A549 (cell line): Measurements from ENCODE around the gene RNU5D-1. TPM values are rescaled to one million over a fixed set of nuclear protein-coding genes. Genes with fewer than 3 reads are reported as not detected.

Source experiments
- CBX2 ChIP-seq: fragments of 200-600 bp; sonication (generic); IDR thresholded peaks from 2 replicates; pipeline ENCODE4 v1.6.1; 2016; ENCODE audit warnings: low read depth, mild to moderate bottlenecking, borderline replicate concordance
- CBX8 ChIP-seq: fragments of 200-600 bp; sonication (generic); IDR thresholded peaks from 2 replicates; pipeline ENCODE4 v1.6.1; 2016
- CHD4 ChIP-seq: fragments of 200-600 bp; sonication (generic); IDR thresholded peaks from 2 replicates; pipeline ENCODE4 v1.6.1; 2016; ENCODE audit warnings: antibody characterized with exemption, mild to moderate bottlenecking, borderline replicate concordance
- EP300 ChIP-seq, 2 experiments: fragments of >200 bp; sonication (Bioruptor Twin); formaldehyde crosslinking; IDR thresholded peaks; 2 replicates in 1 of 2; 3 replicates in 1 of 2; pipeline ENCODE4 v1.6.1; 2016 to 2017
- FOSB ChIP-seq: fragments of 250-450 bp; sonication (Bioruptor Pico); IDR thresholded peaks from 2 replicates; pipeline ENCODE4 v1.5.0; 2020; ENCODE audit warnings: mild to moderate bottlenecking, moderate library complexity
- GATA3 ChIP-seq: IDR thresholded peaks from 2 replicates; pipeline ENCODE4 v1.6.1; 2012; ENCODE audit warnings: borderline replicate concordance
- HDAC2 ChIP-seq: fragments of 200-600 bp; sonication (generic); IDR thresholded peaks from 2 replicates; pipeline ENCODE4 v1.6.1; 2016
- HEYL ChIP-seq: fragments of 250-450 bp; sonication (Bioruptor Pico); IDR thresholded peaks from 2 replicates; pipeline ENCODE4 v1.8.0; 2021; ENCODE audit warnings: mild to moderate bottlenecking, moderate library complexity
- HOXB13 ChIP-seq: fragments of 250-450 bp; sonication (Bioruptor Pico); IDR thresholded peaks from 2 replicates; pipeline ENCODE4 v1.5.0; 2020; ENCODE audit warnings: low read depth, mild to moderate bottlenecking, moderate library complexity
- JUN ChIP-seq, 2 experiments: fragments of >200 bp; sonication (Bioruptor Twin); formaldehyde crosslinking; IDR thresholded peaks; 2 replicates in 1 of 2; 3 replicates in 1 of 2; pipeline ENCODE4 v1.6.1; 2016 to 2017
- MYC ChIP-seq: IDR thresholded peaks from 2 replicates; pipeline ENCODE4 v1.6.1; 2012; ENCODE audit warnings: mild to moderate bottlenecking, inconsistent platforms, low read length, improper control_type of control experiment, borderline replicate concordance
- PHF8 ChIP-seq: fragments of 200-600 bp; sonication (generic); IDR thresholded peaks from 2 replicates; pipeline ENCODE4 v1.6.1; 2016; ENCODE audit warnings: low read depth, mild to moderate bottlenecking, antibody characterized with exemption, moderate library complexity, borderline replicate concordance
- POLR2AphosphoS2 ChIP-seq: conservative IDR thresholded peaks from 2 replicates; pipeline ENCODE4 v1.6.1; 2012; ENCODE audit warnings: low read length, improper control_type of control experiment, inconsistent platforms
- RNF2 ChIP-seq: fragments of 200-600 bp; sonication (generic); IDR thresholded peaks from 2 replicates; pipeline ENCODE4 v1.6.1; 2016; ENCODE audit warnings: low read depth, mild to moderate bottlenecking, antibody characterized with exemption, moderate library complexity, borderline replicate concordance
- SREBF2 ChIP-seq: fragments of 450-650 bp; IDR thresholded peaks from 2 replicates; pipeline ENCODE4 v1.6.1; 2014; ENCODE audit warnings: mild to moderate bottlenecking, moderate library complexity
- TP53 ChIP-seq: fragments of 250-450 bp; sonication (Bioruptor Pico); IDR thresholded peaks from 2 replicates; pipeline ENCODE4 v1.5.0; 2021; ENCODE audit warnings: mild to moderate bottlenecking, moderate library complexity
- polyA plus RNA-seq, 4 experiments: library from polyadenylated mRNA; depleted of rRNA in 3 of 4; stranded (reverse); fragments of >200 nt; fragmentation: RNase III in 1 of 4; extraction: RNeasy Plus Mini Kit Qiagen cat#74134 plus additional on column Dnase treatment in 1 of 4; gene quantifications; 2 replicates in 3 of 4; 3 replicates in 1 of 4; pipeline ENCODE4 v1.2.3, GENCODE V29; 2011 to 2017
- TF ChIP-seq, protein P1 (sequence below): fragments of 250-450 bp; sonication (Bioruptor Pico); IDR thresholded peaks from 2 replicates; pipeline ENCODE4 v1.5.0; 2020; ENCODE audit warnings: low read depth, mild to moderate bottlenecking, moderate library complexity
- TF ChIP-seq, protein P2 (sequence below): fragments of >200 bp; sonication (Bioruptor Twin); formaldehyde crosslinking; IDR thresholded peaks from 2 replicates; pipeline ENCODE4 v1.6.1; 2016
- TF ChIP-seq, protein P3 (sequence below): fragments of 200-600 bp; sonication (generic); IDR thresholded peaks from 2 replicates; pipeline ENCODE4 v1.6.1; 2016; ENCODE audit warnings: antibody characterized with exemption, mild to moderate bottlenecking, moderate library complexity
- TF ChIP-seq, protein P4 (sequence below): fragments of 450-650 bp; IDR thresholded peaks from 2 replicates; pipeline ENCODE4 v1.6.1; 2014; ENCODE audit warnings: antibody characterized with exemption
- TF ChIP-seq, protein P5 (sequence below): fragments of 250-450 bp; sonication (Bioruptor Pico); IDR thresholded peaks from 2 replicates; pipeline ENCODE4 v1.5.0; 2021; ENCODE audit warnings: mild to moderate bottlenecking, moderate library complexity, borderline replicate concordance

RNU5D-1 gene
- polyA plus RNA-seq, 2 of the 4 experiments (the other 2 are of a cell fraction), result not detected

DNA sequence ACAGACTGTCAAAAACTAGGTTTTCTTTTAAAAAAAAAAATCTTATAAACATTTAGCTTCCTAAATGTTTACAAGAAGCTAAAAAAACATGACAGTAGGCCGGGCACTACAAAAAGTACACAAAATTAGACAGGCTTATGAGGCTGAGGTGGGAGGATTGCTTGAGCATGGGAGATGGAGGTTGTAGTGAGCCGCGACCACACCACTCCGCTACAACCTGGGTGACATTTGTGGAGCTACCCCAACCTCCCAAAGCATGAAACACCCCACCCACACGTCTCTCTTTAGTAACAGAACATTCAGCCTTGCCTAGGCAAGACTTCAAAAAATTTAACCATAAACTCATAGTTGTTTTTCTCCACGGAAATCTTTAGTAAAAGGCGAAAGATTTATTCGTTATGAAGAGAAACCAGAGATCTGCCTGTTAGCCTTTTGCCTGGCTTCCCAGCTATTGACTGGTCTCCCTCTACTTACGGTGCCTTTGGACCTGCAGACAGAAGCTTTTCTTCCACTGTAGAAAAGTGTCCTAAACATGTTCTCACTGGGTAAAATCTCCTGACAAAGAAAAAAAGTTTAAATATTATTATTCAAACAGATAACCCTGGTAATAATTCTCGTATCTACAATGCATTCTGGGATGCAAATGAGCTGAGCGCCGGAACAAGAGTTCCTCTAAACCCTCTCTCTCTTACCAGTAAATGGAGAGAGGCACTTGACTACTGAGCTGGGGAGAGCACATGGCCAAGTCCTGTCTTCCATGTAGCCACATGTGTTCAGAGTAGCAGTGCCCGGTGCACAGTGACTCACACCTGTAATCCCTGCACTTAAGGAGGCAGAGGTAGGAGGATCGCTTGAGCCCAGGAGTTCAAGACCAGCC, 9.2 kb downstream of the RNU5D-1 start (continued):
- TF ChIP-seq PHF8 (no peak), MYC (peak; percentile 78; the same call in 1 of the 2 replicates), EP300 (IDR thresholded peaks at IDR 0.05) (0 out of 5 replicates have a peak, but pooled peaks of 1 of the 2 experiments have one; percentile 20), HDAC2 (no peak), FOSB (CRISPR knock-in tag) (peak; percentile 100), SREBF2 (no peak), CHD4 (no peak), GATA3 (peak; percentile 84; the same call in 1 of the 2 replicates), RNF2 (no peak), JUN (IDR thresholded peaks at IDR 0.05) (peak; percentile 100), TP53 (CRISPR knock-in tag) (peak; percentile 99), HEYL (peak; percentile 54; the same call in 1 of the 2 replicates), CBX2 (0 out of 2 replicates have a peak, but pooled peaks have one; percentile 45), CBX8 (no peak), POLR2AphosphoS2 (no peak), HOXB13 (CRISPR knock-in tag) (no peak)
- TF ChIP-seq, protein P1, sequence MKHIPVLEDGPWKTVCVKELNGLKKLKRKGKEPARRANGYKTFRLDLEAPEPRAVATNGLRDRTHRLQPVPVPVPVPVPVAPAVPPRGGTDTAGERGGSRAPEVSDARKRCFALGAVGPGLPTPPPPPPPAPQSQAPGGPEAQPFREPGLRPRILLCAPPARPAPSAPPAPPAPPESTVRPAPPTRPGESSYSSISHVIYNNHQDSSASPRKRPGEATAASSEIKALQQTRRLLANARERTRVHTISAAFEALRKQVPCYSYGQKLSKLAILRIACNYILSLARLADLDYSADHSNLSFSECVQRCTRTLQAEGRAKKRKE (CRISPR knock-in tag), result peak; percentile 95
- TF ChIP-seq, protein P2, sequence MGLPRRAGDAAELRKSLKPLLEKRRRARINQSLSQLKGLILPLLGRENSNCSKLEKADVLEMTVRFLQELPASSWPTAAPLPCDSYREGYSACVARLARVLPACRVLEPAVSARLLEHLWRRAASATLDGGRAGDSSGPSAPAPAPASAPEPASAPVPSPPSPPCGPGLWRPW, result no peak
- TF ChIP-seq, protein P3, sequence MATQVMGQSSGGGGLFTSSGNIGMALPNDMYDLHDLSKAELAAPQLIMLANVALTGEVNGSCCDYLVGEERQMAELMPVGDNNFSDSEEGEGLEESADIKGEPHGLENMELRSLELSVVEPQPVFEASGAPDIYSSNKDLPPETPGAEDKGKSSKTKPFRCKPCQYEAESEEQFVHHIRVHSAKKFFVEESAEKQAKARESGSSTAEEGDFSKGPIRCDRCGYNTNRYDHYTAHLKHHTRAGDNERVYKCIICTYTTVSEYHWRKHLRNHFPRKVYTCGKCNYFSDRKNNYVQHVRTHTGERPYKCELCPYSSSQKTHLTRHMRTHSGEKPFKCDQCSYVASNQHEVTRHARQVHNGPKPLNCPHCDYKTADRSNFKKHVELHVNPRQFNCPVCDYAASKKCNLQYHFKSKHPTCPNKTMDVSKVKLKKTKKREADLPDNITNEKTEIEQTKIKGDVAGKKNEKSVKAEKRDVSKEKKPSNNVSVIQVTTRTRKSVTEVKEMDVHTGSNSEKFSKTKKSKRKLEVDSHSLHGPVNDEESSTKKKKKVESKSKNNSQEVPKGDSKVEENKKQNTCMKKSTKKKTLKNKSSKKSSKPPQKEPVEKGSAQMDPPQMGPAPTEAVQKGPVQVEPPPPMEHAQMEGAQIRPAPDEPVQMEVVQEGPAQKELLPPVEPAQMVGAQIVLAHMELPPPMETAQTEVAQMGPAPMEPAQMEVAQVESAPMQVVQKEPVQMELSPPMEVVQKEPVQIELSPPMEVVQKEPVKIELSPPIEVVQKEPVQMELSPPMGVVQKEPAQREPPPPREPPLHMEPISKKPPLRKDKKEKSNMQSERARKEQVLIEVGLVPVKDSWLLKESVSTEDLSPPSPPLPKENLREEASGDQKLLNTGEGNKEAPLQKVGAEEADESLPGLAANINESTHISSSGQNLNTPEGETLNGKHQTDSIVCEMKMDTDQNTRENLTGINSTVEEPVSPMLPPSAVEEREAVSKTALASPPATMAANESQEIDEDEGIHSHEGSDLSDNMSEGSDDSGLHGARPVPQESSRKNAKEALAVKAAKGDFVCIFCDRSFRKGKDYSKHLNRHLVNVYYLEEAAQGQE, result peak; percentile 84
- TF ChIP-seq, protein P4, sequence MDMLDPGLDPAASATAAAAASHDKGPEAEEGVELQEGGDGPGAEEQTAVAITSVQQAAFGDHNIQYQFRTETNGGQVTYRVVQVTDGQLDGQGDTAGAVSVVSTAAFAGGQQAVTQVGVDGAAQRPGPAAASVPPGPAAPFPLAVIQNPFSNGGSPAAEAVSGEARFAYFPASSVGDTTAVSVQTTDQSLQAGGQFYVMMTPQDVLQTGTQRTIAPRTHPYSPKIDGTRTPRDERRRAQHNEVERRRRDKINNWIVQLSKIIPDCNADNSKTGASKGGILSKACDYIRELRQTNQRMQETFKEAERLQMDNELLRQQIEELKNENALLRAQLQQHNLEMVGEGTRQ, result 0 out of 2 replicates have a peak, but pooled peaks have one; percentile 17
- TF ChIP-seq, protein P5, sequence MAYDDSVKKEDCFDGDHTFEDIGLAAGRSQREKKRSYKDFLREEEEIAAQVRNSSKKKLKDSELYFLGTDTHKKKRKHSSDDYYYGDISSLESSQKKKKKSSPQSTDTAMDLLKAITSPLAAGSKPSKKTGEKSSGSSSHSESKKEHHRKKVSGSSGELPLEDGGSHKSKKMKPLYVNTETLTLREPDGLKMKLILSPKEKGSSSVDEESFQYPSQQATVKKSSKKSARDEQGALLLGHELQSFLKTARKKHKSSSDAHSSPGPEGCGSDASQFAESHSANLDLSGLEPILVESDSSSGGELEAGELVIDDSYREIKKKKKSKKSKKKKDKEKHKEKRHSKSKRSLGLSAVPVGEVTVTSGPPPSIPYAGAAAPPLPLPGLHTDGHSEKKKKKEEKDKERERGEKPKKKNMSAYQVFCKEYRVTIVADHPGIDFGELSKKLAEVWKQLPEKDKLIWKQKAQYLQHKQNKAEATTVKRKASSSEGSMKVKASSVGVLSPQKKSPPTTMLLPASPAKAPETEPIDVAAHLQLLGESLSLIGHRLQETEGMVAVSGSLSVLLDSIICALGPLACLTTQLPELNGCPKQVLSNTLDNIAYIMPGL (CRISPR knock-in tag), result peak; percentile 97
